Liver (tissue), 9 donors: ENCODE data around the gene PNLIPRP2. TPM values are rescaled to one million over a fixed set of nuclear protein-coding genes. Genes with fewer than 3 reads are reported as not detected.

Source experiments
- DNase-seq: peaks from one replicate; pipeline ENCODE4 v3.0.0-alpha.2; 2017; ENCODE audit warnings: low spot score
- H3K27ac ChIP-seq, 2 donors: one replicate each; pipeline ENCODE4 v1.7.0; 2013; ENCODE audit warnings: inconsistent platforms in 2 of 2, low read length in 2 of 2, control low read depth in 1 of 2, low read depth in 1 of 2, mild to moderate bottlenecking in 1 of 2
- H3K27me3 ChIP-seq, 4 donors: one replicate each; pipeline versions ENCODE4 v1.6.1 to v1.7.0; 2013; ENCODE audit warnings: low read length in 3 of 4, inconsistent platforms in 1 of 4, mild to moderate bottlenecking in 1 of 4, moderate library complexity in 1 of 4; ENCODE audit not compliant: control insufficient read depth in 4 of 4, insufficient read depth in 4 of 4
- H3K36me3 ChIP-seq, 4 donors: one replicate each; pipeline versions ENCODE4 v1.6.1 to v1.7.0; 2013; ENCODE audit warnings: low read length in 3 of 4, mild to moderate bottlenecking in 3 of 4, low read depth in 1 of 4, moderate library complexity in 1 of 4; ENCODE audit not compliant: control insufficient read depth in 4 of 4, insufficient read depth in 3 of 4
- H3K4me1 ChIP-seq, 4 donors: one replicate each; pipeline versions ENCODE4 v1.6.1 to v1.7.0; 2013; ENCODE audit warnings: low read length in 3 of 4, mild to moderate bottlenecking in 3 of 4, moderate library complexity in 1 of 4; ENCODE audit not compliant: control insufficient read depth in 4 of 4, insufficient read depth in 4 of 4
- H3K4me3 ChIP-seq, 3 donors: one replicate each; pipeline versions ENCODE4 v1.6.1 to v1.7.0; 2013; ENCODE audit warnings: low read length in 3 of 3, control low read depth in 1 of 3, low read depth in 1 of 3, mild to moderate bottlenecking in 1 of 3
- H3K9ac ChIP-seq, 2 donors: one replicate each; pipeline ENCODE4 v1.7.0; 2013; ENCODE audit warnings: low read length in 2 of 2, mild to moderate bottlenecking in 2 of 2, moderate library complexity in 2 of 2, control low read depth in 1 of 2, low read depth in 1 of 2
- H3K9me3 ChIP-seq, 4 donors: one replicate each; pipeline versions ENCODE4 v1.6.1 to v1.7.0; 2013; ENCODE audit warnings: low read length in 3 of 4; ENCODE audit not compliant: control insufficient read depth in 4 of 4
- EGR1 ChIP-seq, 2 donors: IDR thresholded peaks; 2 replicates each; pipeline ENCODE4 v1.6.1; 2016 to 2018; ENCODE audit warnings: antibody characterized with exemption in 2 of 2, low read depth in 2 of 2
- FOXA1 ChIP-seq: IDR thresholded peaks from 2 replicates; pipeline ENCODE4 v1.6.1; 2016; ENCODE audit warnings: antibody characterized with exemption
- FOXA2 ChIP-seq: IDR thresholded peaks from 2 replicates; pipeline ENCODE4 v1.6.1; 2016; ENCODE audit warnings: antibody characterized with exemption
- GABPA ChIP-seq, 2 donors: IDR thresholded peaks in 1 of 2; conservative IDR thresholded peaks in 1 of 2; 2 replicates each; pipeline ENCODE4 v1.6.1; 2016; ENCODE audit warnings: antibody characterized with exemption in 2 of 2, mild to moderate bottlenecking in 1 of 2, moderate library complexity in 1 of 2
- HNF4A ChIP-seq, 2 donors: conservative IDR thresholded peaks; 2 replicates each; pipeline ENCODE4 v1.6.1; 2016; ENCODE audit warnings: antibody characterized with exemption in 2 of 2, mild to moderate bottlenecking in 2 of 2
- HNF4G ChIP-seq: IDR thresholded peaks from 2 replicates; pipeline ENCODE4 v1.6.1; 2016; ENCODE audit warnings: antibody characterized with exemption
- JUND ChIP-seq, 2 donors: IDR thresholded peaks; 2 replicates each; pipeline ENCODE4 v1.6.1; 2016; ENCODE audit warnings: antibody characterized with exemption in 2 of 2
- RAD21 ChIP-seq, 2 donors: IDR thresholded peaks; 2 replicates each; pipeline ENCODE4 v1.6.1; 2016; ENCODE audit warnings: antibody characterized with exemption in 2 of 2, mild to moderate bottlenecking in 2 of 2
- RXRA ChIP-seq, 2 donors: IDR thresholded peaks; 2 replicates each; pipeline ENCODE4 v1.6.1; 2017 to 2018; ENCODE audit warnings: antibody characterized with exemption in 2 of 2, mild to moderate bottlenecking in 1 of 2
- SP1 ChIP-seq: IDR thresholded peaks from 2 replicates; pipeline ENCODE4 v1.6.1; 2018; ENCODE audit warnings: antibody characterized with exemption, mild to moderate bottlenecking
- TAF1 ChIP-seq: conservative IDR thresholded peaks from 2 replicates; pipeline ENCODE4 v1.6.1; 2016; ENCODE audit warnings: antibody characterized with exemption, mild to moderate bottlenecking
- YY1 ChIP-seq: IDR thresholded peaks from 2 replicates; pipeline ENCODE4 v1.6.1; 2016; ENCODE audit warnings: antibody characterized with exemption, mild to moderate bottlenecking
- WGBS: extraction: QIAGEN DNeasy Blood & Tissue Kit; methylation state at CpG from one replicate; pipeline ENCODE4 v1.1.7; 2013; 5-methylcytosine and 5-hydroxymethylcytosine counted together
- polyA plus RNA-seq, 2 donors: library from polyadenylated mRNA; stranded (reverse) in 1 of 2; unstranded in 1 of 2; fragments of 200-250 nt in 1 of 2; fragments of >200 nt in 1 of 2; fragmentation: Nextera tagmentation in 1 of 2; extraction: Ambion mirVana in 1 of 2; gene quantifications; one replicate each; pipeline versions ENCODE4 v1.2.1 to v1.2.3, GENCODE V29; 2013 to 2015
- total RNA-seq, 2 donors: library from RNA; depleted of rRNA; stranded (reverse); fragments of >200 nt; gene quantifications; one replicate each; pipeline ENCODE4 v1.2.3, GENCODE V29; 2014
- TF ChIP-seq, protein P1 (sequence below): IDR thresholded peaks from 2 replicates; pipeline ENCODE4 v1.6.1; 2016; ENCODE audit warnings: antibody characterized with exemption
- TF ChIP-seq, protein P2 (sequence below): IDR thresholded peaks from 2 replicates; pipeline ENCODE4 v1.6.1; 2016; ENCODE audit warnings: antibody characterized with exemption, mild to moderate bottlenecking
- TF ChIP-seq, protein P3 (sequence below): fragments of 150-350 bp; IDR thresholded peaks from 2 replicates; pipeline ENCODE4 v1.5.1; 2017; ENCODE audit warnings: improper control_type of control experiment, low read depth, low read length; ENCODE audit not compliant: missing input control
- TF ChIP-seq, protein P4 (sequence below): IDR thresholded peaks from 2 replicates; pipeline ENCODE4 v1.6.1; 2016; ENCODE audit warnings: antibody characterized with exemption
- TF ChIP-seq, protein P5 (sequence below): IDR thresholded peaks from 2 replicates; pipeline ENCODE4 v1.6.1; 2016; ENCODE audit warnings: antibody characterized with exemption
- donor health status: healthy.
- donor health status: healthy.
- donor health status: healthy.
- donor health status: healthy.
- donor health status: healthy.

The PNLIPRP2 gene
- total and polyA plus RNA-seq, 4 donors = not detected

DNA sequence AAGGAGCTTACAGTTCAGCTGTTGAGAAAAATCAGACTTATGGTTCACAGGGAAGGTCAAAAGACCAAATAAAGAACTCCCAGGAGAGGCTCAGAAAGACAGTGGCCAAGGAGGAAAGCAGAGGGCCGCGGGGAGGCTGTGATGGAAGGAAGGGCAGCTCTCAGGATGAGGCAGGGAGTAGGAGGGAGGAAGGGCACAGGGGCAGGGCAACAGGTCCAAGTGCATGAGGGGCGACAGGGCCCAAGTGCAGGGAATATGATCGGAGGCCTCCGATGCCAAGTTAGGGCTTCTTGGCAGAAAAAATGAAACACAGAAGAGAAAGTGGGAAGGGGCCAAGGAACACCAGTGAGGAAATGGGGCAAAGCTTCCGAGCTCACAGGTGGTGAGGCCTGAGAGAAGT lies 13.4 kb upstream of the PNLIPRP2 start:
- no peaks in the 10 kb centered on the region for H3K36me3 ChIP-seq
- no peak for DNase-seq
- no peak overlapping the region for H3K27ac ChIP-seq
- peaks cover 0 to 8% (median 0%) of the 10 kb centered on the region in 4 donors for H3K27me3 ChIP-seq
- H3K9me3 ChIP-seq = no peaks in the 10 kb centered on the region
- H3K4me1 ChIP-seq = peaks cover 0 to 3% (median 0%) of the 10 kb centered on the region in 4 donors
- H3K4me3 ChIP-seq = no peak overlapping the region
- 87% methylated on average over 6 of the region's 6 CpGs for WGBS
- TF ChIP-seq SP1 (no peak), JUND (IDR thresholded peaks at IDR 0.05) (no peak), HNF4G (no peak), FOXA2 (no peak), RXRA (IDR thresholded peaks at IDR 0.05) (no peak), EGR1 (IDR thresholded peaks at IDR 0.05; ENCODE audit: low read depth in 2 of 2) (no peak), RAD21 (IDR thresholded peaks at IDR 0.05) (no peak), HNF4A (conservative IDR thresholded peaks at IDR 0.05) (no peak), YY1 (no peak)
- TF ChIP-seq, protein P1, sequence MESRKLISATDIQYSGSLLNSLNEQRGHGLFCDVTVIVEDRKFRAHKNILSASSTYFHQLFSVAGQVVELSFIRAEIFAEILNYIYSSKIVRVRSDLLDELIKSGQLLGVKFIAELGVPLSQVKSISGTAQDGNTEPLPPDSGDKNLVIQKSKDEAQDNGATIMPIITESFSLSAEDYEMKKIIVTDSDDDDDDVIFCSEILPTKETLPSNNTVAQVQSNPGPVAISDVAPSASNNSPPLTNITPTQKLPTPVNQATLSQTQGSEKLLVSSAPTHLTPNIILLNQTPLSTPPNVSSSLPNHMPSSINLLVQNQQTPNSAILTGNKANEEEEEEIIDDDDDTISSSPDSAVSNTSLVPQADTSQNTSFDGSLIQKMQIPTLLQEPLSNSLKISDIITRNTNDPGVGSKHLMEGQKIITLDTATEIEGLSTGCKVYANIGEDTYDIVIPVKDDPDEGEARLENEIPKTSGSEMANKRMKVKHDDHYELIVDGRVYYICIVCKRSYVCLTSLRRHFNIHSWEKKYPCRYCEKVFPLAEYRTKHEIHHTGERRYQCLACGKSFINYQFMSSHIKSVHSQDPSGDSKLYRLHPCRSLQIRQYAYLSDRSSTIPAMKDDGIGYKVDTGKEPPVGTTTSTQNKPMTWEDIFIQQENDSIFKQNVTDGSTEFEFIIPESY = no peak
- TF ChIP-seq, protein P2, sequence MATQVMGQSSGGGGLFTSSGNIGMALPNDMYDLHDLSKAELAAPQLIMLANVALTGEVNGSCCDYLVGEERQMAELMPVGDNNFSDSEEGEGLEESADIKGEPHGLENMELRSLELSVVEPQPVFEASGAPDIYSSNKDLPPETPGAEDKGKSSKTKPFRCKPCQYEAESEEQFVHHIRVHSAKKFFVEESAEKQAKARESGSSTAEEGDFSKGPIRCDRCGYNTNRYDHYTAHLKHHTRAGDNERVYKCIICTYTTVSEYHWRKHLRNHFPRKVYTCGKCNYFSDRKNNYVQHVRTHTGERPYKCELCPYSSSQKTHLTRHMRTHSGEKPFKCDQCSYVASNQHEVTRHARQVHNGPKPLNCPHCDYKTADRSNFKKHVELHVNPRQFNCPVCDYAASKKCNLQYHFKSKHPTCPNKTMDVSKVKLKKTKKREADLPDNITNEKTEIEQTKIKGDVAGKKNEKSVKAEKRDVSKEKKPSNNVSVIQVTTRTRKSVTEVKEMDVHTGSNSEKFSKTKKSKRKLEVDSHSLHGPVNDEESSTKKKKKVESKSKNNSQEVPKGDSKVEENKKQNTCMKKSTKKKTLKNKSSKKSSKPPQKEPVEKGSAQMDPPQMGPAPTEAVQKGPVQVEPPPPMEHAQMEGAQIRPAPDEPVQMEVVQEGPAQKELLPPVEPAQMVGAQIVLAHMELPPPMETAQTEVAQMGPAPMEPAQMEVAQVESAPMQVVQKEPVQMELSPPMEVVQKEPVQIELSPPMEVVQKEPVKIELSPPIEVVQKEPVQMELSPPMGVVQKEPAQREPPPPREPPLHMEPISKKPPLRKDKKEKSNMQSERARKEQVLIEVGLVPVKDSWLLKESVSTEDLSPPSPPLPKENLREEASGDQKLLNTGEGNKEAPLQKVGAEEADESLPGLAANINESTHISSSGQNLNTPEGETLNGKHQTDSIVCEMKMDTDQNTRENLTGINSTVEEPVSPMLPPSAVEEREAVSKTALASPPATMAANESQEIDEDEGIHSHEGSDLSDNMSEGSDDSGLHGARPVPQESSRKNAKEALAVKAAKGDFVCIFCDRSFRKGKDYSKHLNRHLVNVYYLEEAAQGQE = no peak
- TF ChIP-seq, protein P3, sequence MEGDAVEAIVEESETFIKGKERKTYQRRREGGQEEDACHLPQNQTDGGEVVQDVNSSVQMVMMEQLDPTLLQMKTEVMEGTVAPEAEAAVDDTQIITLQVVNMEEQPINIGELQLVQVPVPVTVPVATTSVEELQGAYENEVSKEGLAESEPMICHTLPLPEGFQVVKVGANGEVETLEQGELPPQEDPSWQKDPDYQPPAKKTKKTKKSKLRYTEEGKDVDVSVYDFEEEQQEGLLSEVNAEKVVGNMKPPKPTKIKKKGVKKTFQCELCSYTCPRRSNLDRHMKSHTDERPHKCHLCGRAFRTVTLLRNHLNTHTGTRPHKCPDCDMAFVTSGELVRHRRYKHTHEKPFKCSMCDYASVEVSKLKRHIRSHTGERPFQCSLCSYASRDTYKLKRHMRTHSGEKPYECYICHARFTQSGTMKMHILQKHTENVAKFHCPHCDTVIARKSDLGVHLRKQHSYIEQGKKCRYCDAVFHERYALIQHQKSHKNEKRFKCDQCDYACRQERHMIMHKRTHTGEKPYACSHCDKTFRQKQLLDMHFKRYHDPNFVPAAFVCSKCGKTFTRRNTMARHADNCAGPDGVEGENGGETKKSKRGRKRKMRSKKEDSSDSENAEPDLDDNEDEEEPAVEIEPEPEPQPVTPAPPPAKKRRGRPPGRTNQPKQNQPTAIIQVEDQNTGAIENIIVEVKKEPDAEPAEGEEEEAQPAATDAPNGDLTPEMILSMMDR = no peak
- TF ChIP-seq, protein P4, sequence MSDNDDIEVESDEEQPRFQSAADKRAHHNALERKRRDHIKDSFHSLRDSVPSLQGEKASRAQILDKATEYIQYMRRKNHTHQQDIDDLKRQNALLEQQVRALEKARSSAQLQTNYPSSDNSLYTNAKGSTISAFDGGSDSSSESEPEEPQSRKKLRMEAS = no peak
- no peak overlapping the region for H3K9ac ChIP-seq

DNA sequence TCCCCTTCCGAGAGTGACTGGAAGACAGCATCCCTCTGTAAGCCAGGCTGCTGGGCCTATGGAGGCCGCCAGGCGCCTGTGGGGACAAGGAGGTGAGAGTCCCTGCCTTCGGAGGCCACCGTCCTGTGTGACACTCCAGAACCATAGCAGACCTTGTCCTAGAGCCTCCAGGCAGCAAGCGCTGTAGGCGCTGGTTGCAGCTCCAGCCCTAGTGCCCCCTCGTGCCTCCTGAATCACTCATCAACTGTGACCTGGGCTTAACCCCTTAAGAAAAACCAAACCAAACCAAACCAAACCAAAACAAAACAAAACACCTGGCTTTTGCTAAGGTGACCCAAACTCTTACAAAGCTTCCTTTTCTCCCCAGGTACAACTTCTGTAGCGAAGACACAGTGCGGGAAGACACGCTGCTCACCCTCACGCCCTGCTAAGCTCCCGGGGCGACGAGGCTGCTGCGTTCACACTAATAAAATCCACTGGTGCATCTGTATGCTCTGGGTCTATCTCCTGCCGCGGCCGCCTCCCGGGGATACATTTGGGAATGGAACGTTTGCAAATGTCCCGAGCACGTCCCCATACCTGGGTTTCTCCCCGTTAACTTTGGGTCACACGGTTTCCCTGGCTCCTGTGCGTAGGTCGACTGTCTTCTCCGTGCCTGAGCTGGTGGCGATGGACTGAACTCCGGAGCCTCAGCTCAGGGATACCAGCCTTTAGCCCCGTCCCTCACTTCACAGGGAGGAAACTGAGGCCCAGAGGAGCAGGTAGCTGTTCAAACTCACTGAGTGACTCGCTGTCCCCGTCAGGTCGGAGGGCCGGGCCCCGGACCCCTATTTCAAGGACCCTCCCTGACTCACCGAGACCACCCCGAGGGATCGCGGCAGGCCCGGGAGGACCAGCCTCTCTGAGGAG lies 11.8 kb upstream of the PNLIPRP2 start:
- no peaks in the 10 kb centered on the region for H3K9me3 ChIP-seq
- H3K36me3 ChIP-seq = no peaks in the 10 kb centered on the region
- DNase-seq = no peak
- peaks cover 0 to 3% (median 0%) of the 10 kb centered on the region in 4 donors for H3K4me1 ChIP-seq
- no peak overlapping the region for H3K9ac ChIP-seq
- H3K27ac ChIP-seq = no peak overlapping the region
- H3K27me3 ChIP-seq = peaks cover 0 to 6% (median 0%) of the 10 kb centered on the region in 4 donors
- no peak overlapping the region for H3K4me3 ChIP-seq
- 29% methylated on average over 41 of the region's 41 CpGs for WGBS
- TF ChIP-seq, protein P1 = no peak
- TF ChIP-seq, protein P5, sequence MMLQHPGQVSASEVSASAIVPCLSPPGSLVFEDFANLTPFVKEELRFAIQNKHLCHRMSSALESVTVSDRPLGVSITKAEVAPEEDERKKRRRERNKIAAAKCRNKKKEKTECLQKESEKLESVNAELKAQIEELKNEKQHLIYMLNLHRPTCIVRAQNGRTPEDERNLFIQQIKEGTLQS = no peak
- TF ChIP-seq RAD21 (IDR thresholded peaks at IDR 0.05) (no peak), GABPA (IDR thresholded peaks at IDR 0.05 in 1 of 2, conservative IDR thresholded peaks at IDR 0.05 in 1 of 2) (no peak), EGR1 (IDR thresholded peaks at IDR 0.05; ENCODE audit: low read depth in 2 of 2) (no peak), YY1 (no peak), HNF4G (no peak), HNF4A (conservative IDR thresholded peaks at IDR 0.05) (no peak), FOXA2 (no peak), TAF1 (no peak), JUND (IDR thresholded peaks at IDR 0.05) (no peak), FOXA1 (no peak)
- TF ChIP-seq, protein P4 = no peak
